Epithelial cell of esophagus (primary cell): ENCODE results near the gene GMPR2.
"Not testable (repeated sequence)": the region's sequence is repeated elsewhere in the genome, so short reads cannot be mapped to it uniquely, and the experiment has no call there.

Source experiments
- DNase-seq: peaks from one replicate; pipeline ENCODE4 v3.0.0; 2010; ENCODE audit warnings: low read depth
- H3K4me3 ChIP-seq: 2 replicates; pipeline ENCODE4 v1.5.1; 2011; ENCODE audit warnings: mild to moderate bottlenecking, low read length, control low read depth
- CTCF ChIP-seq: IDR thresholded peaks from 2 replicates; pipeline ENCODE4 v1.5.1; 2011; ENCODE audit warnings: low read depth, mild to moderate bottlenecking, low read length, control low read depth, inconsistent platforms; ENCODE audit not compliant: insufficient read depth; ENCODE audit errors: missing control alignments

Gene GMPR2

GRCh38 chr14:24213866-24214662, 18.7 kb upstream of the GMPR2 start:
- peak overlapping the region; percentile 88 for H3K4me3 ChIP-seq
- TF ChIP-seq CTCF = no peak
- no peak for DNase-seq

- peak within 1 kb of the TSS; percentile 64 for H3K4me3 ChIP-seq
- DNase-seq = peak; percentile 91
- peak; percentile 54 for TF ChIP-seq CTCF
Measured at GRCh38 chr14:24215495-24216344, 17.0 kb upstream of the GMPR2 start, which contains the start of gene MDP1. TSS of gene MDP1 (minus strand) at chr14:24216066. CDS start at chr14:24215955, 111 bp downstream.

GRCh38 chr14:24216345-24216699, 16.4 kb upstream of the GMPR2 start:
- no peak overlapping the region for H3K4me3 ChIP-seq
- TF ChIP-seq CTCF = no peak
- no peak for DNase-seq

- DNase-seq, H3K4me3 ChIP-seq: not testable (repeated sequence)
Measured at GRCh38 chr14:24216876-24217275, 15.9 kb upstream of the GMPR2 start.

GRCh38 chr14:24219080-24219479, 13.6 kb upstream of the GMPR2 start:
- DNase-seq = no peak
- no peak overlapping the region for H3K4me3 ChIP-seq
- TF ChIP-seq CTCF = no peak

- no peak for DNase-seq
- no peak for TF ChIP-seq CTCF
- no peak overlapping the region for H3K4me3 ChIP-seq
Measured at GRCh38 chr14:24219521-24219920, 13.2 kb upstream of the GMPR2 start.

GRCh38 chr14:24222987-24223386, 9.7 kb upstream of the GMPR2 start:
- not testable (repeated sequence) for H3K4me3 ChIP-seq, DNase-seq
